Gastrocnemius medialis (tissue), 4 donors: ENCODE measurements around the gene GYG1. TPM values are rescaled to one million over a fixed set of nuclear protein-coding genes. Genes with fewer than 3 reads are reported as not detected.

Source experiments
- ATAC-seq, 2 donors: fragments of 150-250 bp; one replicate each; pipeline ENCODE4 v1.9.1; 2016
- DNase-seq, 2 donors: peaks; one replicate each; pipeline ENCODE4 v3.0.0-alpha.2; 2019
- H3K27ac ChIP-seq, 4 donors: fragments of 200-600 bp; sonication (generic); 1 replicate in 1 of 4; 2 replicates in 3 of 4; pipeline ENCODE4 v1.5.1; 2016 to 2018; ENCODE audit warnings: mild to moderate bottlenecking in 2 of 4, moderate library complexity in 1 of 4
- H3K27me3 ChIP-seq, 3 donors: fragments of 200-600 bp; sonication (generic) in 2 of 3; 1 replicate in 1 of 3; 2 replicates in 2 of 3; pipeline versions ENCODE4 v1.5.1 to v1.6.0; 2016 to 2019; ENCODE audit warnings: mild to moderate bottlenecking in 1 of 3, moderate library complexity in 1 of 3
- H3K36me3 ChIP-seq, 2 donors: fragments of 200-600 bp; sonication (generic) in 1 of 2; one replicate each; pipeline ENCODE4 v1.5.1; 2017 to 2018
- H3K4me1 ChIP-seq, 2 donors: fragments of 200-600 bp; sonication (generic) in 1 of 2; one replicate each; pipeline ENCODE4 v1.5.1; 2016 to 2017; ENCODE audit warnings: mild to moderate bottlenecking in 2 of 2
- H3K4me3 ChIP-seq, 4 donors: fragments of 200-600 bp; sonication (generic) in 3 of 4; 1 replicate in 1 of 4; 2 replicates in 3 of 4; pipeline ENCODE4 v1.5.1; 2016 to 2019; ENCODE audit warnings: mild to moderate bottlenecking in 2 of 4
- H3K9me3 ChIP-seq, 3 donors: fragments of 200-600 bp; sonication (generic) in 2 of 3; 1 replicate in 1 of 3; 2 replicates in 2 of 3; pipeline ENCODE4 v1.5.1; 2016 to 2019
- CTCF ChIP-seq, 5 experiments: fragments of 450-650 bp in 3 of 5; fragments of 200-600 bp in 2 of 5; sonication (generic) in 2 of 5; IDR thresholded peaks in 4 of 5; conservative IDR thresholded peaks in 1 of 5; 1 replicate in 4 of 5; 2 replicates in 1 of 5; pipeline ENCODE4 v1.5.1; 2016 to 2019; ENCODE audit warnings: antibody characterized with exemption in 5 of 5, mild to moderate bottlenecking in 3 of 5, moderate library complexity in 3 of 5
- POLR2A ChIP-seq, 2 donors: fragments of 450-650 bp; IDR thresholded peaks; one replicate each; pipeline ENCODE4 v1.6.1; 2017; ENCODE audit warnings: antibody characterized with exemption in 2 of 2, mild to moderate bottlenecking in 2 of 2, moderate library complexity in 2 of 2
- in situ Hi-C, 4 donors: fragments of 200-750 bp; cut with MboI; loops; one replicate each; pipeline versions ENCODE4 v1.15.0 to v1.8.0; 2017; ENCODE audit warnings: low sequenced_read_pairs in 4 of 4
- intact Hi-C: fragments of 100-400 bp; cut with DNase I; formaldehyde crosslinking; loops from one replicate; pipeline ENCODE4 v1.15.1; 2023; ENCODE audit warnings: low total_unique reads
- total RNA-seq, 4 donors: library from RNA; depleted of rRNA; stranded (reverse); fragments of >200 nt; gene quantifications; one replicate each; pipeline versions ENCODE4 v1.1.0 to v1.2.3, GENCODE V29; 2016

The GYG1 gene
- total RNA-seq, 4 donors from 2014 or later = 298 to 526 (median 331) TPM

DNA sequence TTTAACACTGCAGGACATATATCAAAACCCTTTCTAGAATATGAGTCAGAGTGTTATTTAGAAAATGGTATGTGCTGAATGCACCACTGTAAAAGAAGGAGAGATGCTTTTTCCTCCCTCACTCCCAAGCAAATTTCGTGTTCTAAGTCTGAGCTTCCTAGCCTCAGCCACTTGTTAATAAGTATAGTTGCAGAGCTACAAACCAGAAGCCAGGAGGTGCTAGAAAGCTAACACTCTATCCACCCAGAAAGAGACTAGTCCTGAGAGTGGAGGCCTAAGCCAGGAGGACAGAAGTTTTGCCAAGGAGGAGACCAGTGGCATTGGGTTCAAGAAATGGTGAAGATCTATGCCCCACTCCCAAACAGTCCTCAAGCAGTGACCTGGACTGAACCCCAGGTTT, 40.5 kb upstream of the GYG1 start:
- no peaks in the 10 kb centered on the region for H3K27me3 ChIP-seq
- in situ Hi-C loops (loop anchor here (5.0 to 25.0 kb wide), 7 partner anchors 74 to 536 kb away; partner anchors contain the start of gene HPS3 (in 2 of the 4)), intact Hi-C loops (loop anchor here (10.0 kb wide), 2 partner anchors 134 to 524 kb away; partner anchors contain the start of genes HLTF and TM4SF4)
- H3K9me3 ChIP-seq = no peaks in the 10 kb centered on the region
- ATAC-seq (no peak), DNase-seq (no peak)
- no peaks in the 10 kb centered on the region for H3K36me3 ChIP-seq
- H3K27ac ChIP-seq = no peak overlapping the region
- H3K4me1 ChIP-seq = peaks cover 8% of the 10 kb centered on the region in 2 donors
- TF ChIP-seq POLR2A (IDR thresholded peaks at IDR 0.05) (no peak), CTCF (IDR thresholded peaks at IDR 0.05 in 4 of 5, conservative IDR thresholded peaks at IDR 0.05 in 1 of 5) (no peak)
- H3K4me3 ChIP-seq = no peak overlapping the region

GRCh38 chr3:148951599-148952361, 39.6 kb upstream of the GYG1 start:
- Histone ChIP-seq H3K27me3 (no peaks in the 10 kb centered on the region), H3K4me1 (peaks cover 18% of the 10 kb centered on the region in 2 donors), H3K27ac (no peak overlapping the region), H3K36me3 (no peaks in the 10 kb centered on the region), H3K4me3 (no peak overlapping the region), H3K9me3 (no peaks in the 10 kb centered on the region)
- no peak for ATAC-seq
- DNase-seq = no peak
- TF ChIP-seq CTCF (IDR thresholded peaks at IDR 0.05 in 4 of 5, conservative IDR thresholded peaks at IDR 0.05 in 1 of 5) = no peak
- no peak for TF ChIP-seq POLR2A (IDR thresholded peaks at IDR 0.05)
- in situ Hi-C loops = loop anchor here (5.0 to 25.0 kb wide), 7 partner anchors 73 to 536 kb away; partner anchors contain the start of gene HPS3 (in 2 of the 4)
- intact Hi-C loops = loop anchor here (10.0 kb wide), 2 partner anchors 133 to 523 kb away; partner anchors contain the start of genes HLTF and TM4SF4

GRCh38 chr3:148953094-148953493, 38.2 kb upstream of the GYG1 start:
- Histone ChIP-seq H3K27ac (no peak overlapping the region), H3K9me3 (no peaks in the 10 kb centered on the region), H3K4me3 (no peak overlapping the region), H3K27me3 (no peaks in the 10 kb centered on the region), H3K36me3 (no peaks in the 10 kb centered on the region), H3K4me1 (peaks cover 23 to 28% of the 10 kb centered on the region in 2 donors)
- no peak for DNase-seq
- no peak for ATAC-seq
- TF ChIP-seq POLR2A (IDR thresholded peaks at IDR 0.05) = no peak
- no peak for TF ChIP-seq CTCF (IDR thresholded peaks at IDR 0.05 in 4 of 5, conservative IDR thresholded peaks at IDR 0.05 in 1 of 5)
- in situ Hi-C loops = loop anchor here (5.0 to 25.0 kb wide), 7 partner anchors 72 to 534 kb away; partner anchors contain the start of gene HPS3 (in 2 of the 4)
- intact Hi-C loops = loop anchor here (10.0 kb wide), 2 partner anchors 132 to 522 kb away; partner anchors contain the start of genes HLTF and TM4SF4

DNA sequence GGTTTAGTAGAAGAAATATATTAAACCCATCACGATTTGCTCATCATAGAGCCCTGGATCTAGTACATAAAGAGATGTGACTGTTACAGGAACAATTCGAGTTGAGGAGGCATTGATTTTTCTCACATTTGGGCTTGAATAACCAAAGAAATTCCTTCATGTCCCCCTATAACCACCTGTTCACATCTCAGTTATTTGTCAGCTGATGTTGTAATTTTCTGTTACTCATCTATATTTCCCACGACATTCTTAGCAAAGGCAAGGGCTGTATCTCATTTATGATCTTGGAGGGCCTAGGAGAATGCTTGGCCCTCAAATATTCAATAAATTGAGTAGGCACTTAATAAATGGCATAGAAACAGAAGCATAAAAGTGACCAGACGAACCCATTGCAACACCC, 36.4 kb upstream of the GYG1 start:
- H3K9me3 ChIP-seq = no peaks in the 10 kb centered on the region
- H3K4me3 ChIP-seq = no peak overlapping the region
- TF ChIP-seq POLR2A (IDR thresholded peaks at IDR 0.05) (no peak), CTCF (IDR thresholded peaks at IDR 0.05 in 4 of 5, conservative IDR thresholded peaks at IDR 0.05 in 1 of 5) (no peak)
- DNase-seq (no peak), ATAC-seq (no peak)
- no peaks in the 10 kb centered on the region for H3K36me3 ChIP-seq
- H3K27ac ChIP-seq = peak overlapping the region; percentile 87 to 92 (median 89)
- no peaks in the 10 kb centered on the region for H3K27me3 ChIP-seq
- in situ Hi-C loops (loop anchor here (5.0 to 25.0 kb wide), 8 partner anchors 70 to 532 kb away; partner anchors contain the start of gene HPS3 (in 2 of the 4)), intact Hi-C loops (loop anchor here (1.0 to 10.0 kb wide), 3 partner anchors 130 to 520 kb away; partner anchors contain the start of genes HLTF and TM4SF4)
- peaks cover 23 to 28% of the 10 kb centered on the region in 2 donors for H3K4me1 ChIP-seq
